Measurements from ENCODE around the gene LACTB.
A peak's percentile ranks its signal among the peaks of the same experiment; 100 is the strongest.
"Not testable (repeated sequence)": the region's sequence is repeated elsewhere in the genome, so short reads cannot be mapped to it uniquely, and the experiment has no call there.

Gene LACTB

GRCh38 chr15:63089260-63090043 is 32.2 kb upstream of the LACTB start:
- DNase-seq (ENCODE audit: low spot score): no peak

- no peak for DNase-seq (ENCODE audit: low spot score)
Observed at GRCh38 chr15:63090472-63090871, 31.2 kb upstream of the LACTB start.

- no peak for DNase-seq (ENCODE audit: low spot score)
Observed at GRCh38 chr15:63090887-63091286, 30.8 kb upstream of the LACTB start.

GRCh38 chr15:63091679-63092446 is 29.8 kb upstream of the LACTB start:
- no peak for DNase-seq (ENCODE audit: low spot score)

- DNase-seq (ENCODE audit: low spot score): peak; percentile 80
Observed at GRCh38 chr15:63093486-63094205, 28.0 kb upstream of the LACTB start.

- no peak for DNase-seq (ENCODE audit: low spot score)
Observed at GRCh38 chr15:63094495-63094931, 27.1 kb upstream of the LACTB start.

GRCh38 chr15:63096178-63096577 is 25.5 kb upstream of the LACTB start:
- no peak for DNase-seq (ENCODE audit: low spot score)

- not testable (repeated sequence) for DNase-seq (ENCODE audit: low spot score)
Observed at GRCh38 chr15:63098901-63099300, 22.8 kb upstream of the LACTB start.

GRCh38 chr15:63099581-63099980 is 22.1 kb upstream of the LACTB start:
- DNase-seq (ENCODE audit: low spot score): not testable (repeated sequence)

GRCh38 chr15:63103416-63103815 is 18.2 kb upstream of the LACTB start:
- DNase-seq (ENCODE audit: low spot score): no peak

- no peak for DNase-seq (ENCODE audit: low spot score)
Observed at GRCh38 chr15:63104727-63105126, 16.9 kb upstream of the LACTB start.

- DNase-seq (ENCODE audit: low spot score): peak; percentile 43
Observed at GRCh38 chr15:63105354-63105753, 16.3 kb upstream of the LACTB start.

GRCh38 chr15:63107895-63108546 is 13.6 kb upstream of the LACTB start:
- DNase-seq (ENCODE audit: low spot score): no peak

GRCh38 chr15:63109498-63109897 is 12.2 kb upstream of the LACTB start:
- no peak for DNase-seq (ENCODE audit: low spot score)

GRCh38 chr15:63109920-63110319 is 11.7 kb upstream of the LACTB start:
- DNase-seq (ENCODE audit: low spot score): no peak

- no peak for DNase-seq (ENCODE audit: low spot score)
Observed at GRCh38 chr15:63110428-63111026, 11.1 kb upstream of the LACTB start.

- DNase-seq (ENCODE audit: low spot score): no peak
Observed at GRCh38 chr15:63111481-63111880, 10.2 kb upstream of the LACTB start.

GRCh38 chr15:63112871-63113270 is 8.8 kb upstream of the LACTB start:
- DNase-seq (ENCODE audit: low spot score): no peak

GRCh38 chr15:63114465-63114864 is 7.2 kb upstream of the LACTB start:
- no peak for DNase-seq (ENCODE audit: low spot score)

GRCh38 chr15:63118854-63119253 is 2.8 kb upstream of the LACTB start:
- no peak for DNase-seq (ENCODE audit: low spot score)

GRCh38 chr15:63122002-63122875 is 578 bp downstream of the LACTB start:
- DNase-seq (ENCODE audit: low spot score): peak; percentile 75
